C4-2B (cell line): ENCODE measurements around the gene CDH8.

ENCODE experiments used
- ZFX ChIP-seq: fragments of 450-650 bp; IDR thresholded peaks from 2 replicates; pipeline ENCODE4 v1.6.1; 2017
- TF ChIP-seq, protein P1 (sequence below): fragments of 450-650 bp; conservative IDR thresholded peaks from 2 replicates; pipeline ENCODE4 v1.5.1; 2017; ENCODE audit warnings: mild to moderate bottlenecking

DNA sequence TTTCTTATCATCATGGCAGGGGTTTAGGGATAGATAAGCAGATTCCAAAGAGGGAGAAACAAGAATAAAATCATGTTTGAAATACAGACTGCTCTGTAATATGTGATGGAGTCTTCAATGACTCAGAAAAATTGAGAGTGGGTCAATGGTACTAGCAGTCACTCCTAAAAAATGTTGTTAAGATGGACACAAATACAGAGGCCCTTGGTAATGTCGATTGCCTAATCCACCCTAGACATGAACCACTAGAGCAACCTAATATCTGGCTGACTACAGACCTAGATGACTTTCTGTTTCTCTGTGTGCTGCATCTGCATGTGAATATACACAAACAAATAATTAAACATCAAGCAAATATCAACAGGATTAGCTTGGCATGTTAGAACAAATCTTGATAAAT is 135.8 kb downstream of the CDH8 start:
- TF ChIP-seq, protein P1, sequence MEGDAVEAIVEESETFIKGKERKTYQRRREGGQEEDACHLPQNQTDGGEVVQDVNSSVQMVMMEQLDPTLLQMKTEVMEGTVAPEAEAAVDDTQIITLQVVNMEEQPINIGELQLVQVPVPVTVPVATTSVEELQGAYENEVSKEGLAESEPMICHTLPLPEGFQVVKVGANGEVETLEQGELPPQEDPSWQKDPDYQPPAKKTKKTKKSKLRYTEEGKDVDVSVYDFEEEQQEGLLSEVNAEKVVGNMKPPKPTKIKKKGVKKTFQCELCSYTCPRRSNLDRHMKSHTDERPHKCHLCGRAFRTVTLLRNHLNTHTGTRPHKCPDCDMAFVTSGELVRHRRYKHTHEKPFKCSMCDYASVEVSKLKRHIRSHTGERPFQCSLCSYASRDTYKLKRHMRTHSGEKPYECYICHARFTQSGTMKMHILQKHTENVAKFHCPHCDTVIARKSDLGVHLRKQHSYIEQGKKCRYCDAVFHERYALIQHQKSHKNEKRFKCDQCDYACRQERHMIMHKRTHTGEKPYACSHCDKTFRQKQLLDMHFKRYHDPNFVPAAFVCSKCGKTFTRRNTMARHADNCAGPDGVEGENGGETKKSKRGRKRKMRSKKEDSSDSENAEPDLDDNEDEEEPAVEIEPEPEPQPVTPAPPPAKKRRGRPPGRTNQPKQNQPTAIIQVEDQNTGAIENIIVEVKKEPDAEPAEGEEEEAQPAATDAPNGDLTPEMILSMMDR, result no peak
- TF ChIP-seq ZFX, result no peak
